ENCODE measurements around the gene DNAJC7. TPM values are rescaled to one million over a fixed set of nuclear protein-coding genes. Genes with fewer than 3 reads are reported as not detected.

Gene DNAJC7
- total and polyA plus RNA-seq, 4 donors = 87.3 to 133 (median 108) TPM

DNA sequence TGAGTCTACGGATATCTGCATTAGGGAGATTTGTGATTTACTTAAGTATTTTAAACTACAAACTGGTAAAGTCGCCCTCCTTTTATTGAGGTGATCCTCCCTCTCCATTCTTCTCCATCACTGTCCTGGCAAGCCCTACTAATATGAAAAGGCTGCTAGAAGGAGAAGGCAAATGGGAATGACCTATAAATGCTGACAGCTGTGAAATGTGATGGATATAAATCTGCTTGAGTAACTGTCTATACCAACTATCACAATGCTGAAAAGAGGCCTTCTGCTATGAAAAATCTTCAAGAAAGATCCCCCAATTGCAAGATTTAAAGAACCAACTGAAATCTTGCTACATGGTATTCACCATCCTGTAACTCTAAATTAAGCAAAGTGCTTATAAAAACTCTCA, 15.5 kb downstream of the DNAJC7 start:
- peak overlapping the region; percentile 79 for H3K27ac ChIP-seq (ENCODE audit: low read depth, low read length)
- no peaks in the 10 kb centered on the region for H3K27me3 ChIP-seq (ENCODE audit: control insufficient read depth, insufficient read depth, low read length)
- peaks cover 28% of the 10 kb centered on the region for H3K36me3 ChIP-seq (ENCODE audit: control insufficient read depth, insufficient read depth, low read length)
- H3K4me3 ChIP-seq (ENCODE audit: low read depth, low read length) = no peak overlapping the region
- DNase-seq (ENCODE audit: low read depth in 4 of 6, low spot score in 6 of 6) = no peak
- WGBS (ENCODE audit: insufficient coverage) = no CpG with 5 or more reads among the region's 2 CpGs
- peaks cover 11% of the 10 kb centered on the region for H3K4me1 ChIP-seq (ENCODE audit: control insufficient read depth, insufficient read depth, low read length)
- no peaks in the 10 kb centered on the region for H3K9me3 ChIP-seq (ENCODE audit: control insufficient read depth, insufficient read depth, low read length)

DNA sequence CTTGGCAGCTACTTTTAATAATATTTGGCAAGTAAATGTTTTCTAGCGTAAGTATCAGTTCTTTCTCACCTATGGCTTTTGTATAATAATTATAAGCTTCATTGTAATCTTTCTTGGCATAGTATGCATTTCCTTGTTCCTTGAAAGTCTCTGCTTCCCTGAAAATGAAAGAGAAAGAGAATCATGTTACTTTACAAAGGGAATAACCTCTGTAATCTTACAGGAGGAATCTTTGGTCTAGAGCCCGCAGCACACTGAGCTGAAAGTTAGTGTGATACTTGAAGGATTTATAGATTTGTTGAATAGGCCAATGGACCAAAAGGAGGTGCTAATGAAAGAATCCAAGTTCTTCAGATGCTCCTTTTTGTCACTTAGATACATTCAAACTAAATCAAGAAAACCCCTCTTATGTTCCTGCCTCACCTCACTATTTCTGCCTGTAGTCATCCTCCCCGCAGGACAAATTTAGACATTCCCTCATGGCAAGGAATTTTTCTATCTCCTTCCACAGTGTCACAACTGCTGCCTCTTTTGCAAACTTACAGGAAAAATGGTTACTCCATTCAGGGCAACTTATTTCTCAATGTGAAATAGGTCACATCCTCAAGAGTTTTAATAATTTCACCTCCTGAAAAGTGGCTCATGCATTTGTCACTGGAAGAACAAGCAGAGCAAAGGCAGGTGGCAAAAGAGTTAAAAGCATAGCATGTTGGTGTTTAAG, 16.7 kb downstream of the DNAJC7 start:
- no peaks in the 10 kb centered on the region for H3K9me3 ChIP-seq (ENCODE audit: control insufficient read depth, insufficient read depth, low read length)
- no peaks in the 10 kb centered on the region for H3K27me3 ChIP-seq (ENCODE audit: control insufficient read depth, insufficient read depth, low read length)
- no peak overlapping the region for H3K4me3 ChIP-seq (ENCODE audit: low read depth, low read length)
- 60% methylated on average over 1 of the region's 3 CpGs for WGBS (ENCODE audit: insufficient coverage)
- DNase-seq (ENCODE audit: low read depth in 4 of 6, low spot score in 6 of 6) = peak in 1 of 6 donors; percentile 12
- peaks cover 5% of the 10 kb centered on the region for H3K4me1 ChIP-seq (ENCODE audit: control insufficient read depth, insufficient read depth, low read length)
- peaks cover 39% of the 10 kb centered on the region for H3K36me3 ChIP-seq (ENCODE audit: control insufficient read depth, insufficient read depth, low read length)
- peak overlapping the region; percentile 4 for H3K27ac ChIP-seq (ENCODE audit: low read depth, low read length)

DNA sequence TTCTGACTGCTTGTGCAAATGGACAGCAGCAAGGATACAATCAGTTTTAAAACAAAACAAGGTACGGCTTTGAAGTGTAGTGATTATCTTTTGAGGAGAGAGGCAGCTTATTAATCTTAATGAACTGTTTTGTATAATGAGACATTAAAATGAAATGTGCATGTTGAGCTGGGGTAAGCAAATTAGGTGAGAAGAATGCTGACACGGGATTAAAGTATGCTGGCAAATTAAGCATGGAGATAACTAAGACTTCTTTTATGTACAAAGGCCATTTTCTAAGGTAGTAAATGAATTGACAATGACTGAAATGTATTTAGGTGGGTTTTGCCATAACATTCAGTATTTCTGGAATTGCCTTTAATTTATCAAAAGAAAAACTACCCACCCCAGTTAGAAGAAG, 18.7 kb downstream of the DNAJC7 start:
- no peak overlapping the region for H3K27ac ChIP-seq (ENCODE audit: low read depth, low read length)
- peaks cover 51% of the 10 kb centered on the region for H3K36me3 ChIP-seq (ENCODE audit: control insufficient read depth, insufficient read depth, low read length)
- 0% methylated on average over 1 of the region's 2 CpGs for WGBS (ENCODE audit: insufficient coverage)
- H3K27me3 ChIP-seq (ENCODE audit: control insufficient read depth, insufficient read depth, low read length) = no peaks in the 10 kb centered on the region
- H3K4me1 ChIP-seq (ENCODE audit: control insufficient read depth, insufficient read depth, low read length) = no peaks in the 10 kb centered on the region
- H3K4me3 ChIP-seq (ENCODE audit: low read depth, low read length) = no peak overlapping the region
- H3K9me3 ChIP-seq (ENCODE audit: control insufficient read depth, insufficient read depth, low read length) = no peaks in the 10 kb centered on the region
- DNase-seq (ENCODE audit: low read depth in 4 of 6, low spot score in 6 of 6) = no peak

DNA sequence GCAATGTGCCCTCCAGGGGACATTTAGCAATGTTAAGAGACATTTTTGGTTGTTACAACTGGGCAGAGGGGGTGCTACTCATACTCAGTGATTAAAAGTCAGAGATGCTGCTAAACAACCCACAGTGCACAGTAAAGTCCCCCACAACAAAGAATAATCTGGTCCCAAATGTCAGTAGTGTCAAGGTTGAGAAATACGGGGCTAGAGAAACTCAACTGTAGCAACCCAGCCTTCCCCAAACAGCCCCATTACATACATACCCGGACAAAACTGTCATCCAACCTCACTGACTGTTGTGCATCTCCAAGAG, 20.4 kb downstream of the DNAJC7 start:
- H3K36me3 ChIP-seq (ENCODE audit: control insufficient read depth, insufficient read depth, low read length) = peaks cover 66% of the 10 kb centered on the region
- H3K27ac ChIP-seq (ENCODE audit: low read depth, low read length) = no peak overlapping the region
- 100% methylated on average over 2 of the region's 2 CpGs for WGBS (ENCODE audit: insufficient coverage)

DNA sequence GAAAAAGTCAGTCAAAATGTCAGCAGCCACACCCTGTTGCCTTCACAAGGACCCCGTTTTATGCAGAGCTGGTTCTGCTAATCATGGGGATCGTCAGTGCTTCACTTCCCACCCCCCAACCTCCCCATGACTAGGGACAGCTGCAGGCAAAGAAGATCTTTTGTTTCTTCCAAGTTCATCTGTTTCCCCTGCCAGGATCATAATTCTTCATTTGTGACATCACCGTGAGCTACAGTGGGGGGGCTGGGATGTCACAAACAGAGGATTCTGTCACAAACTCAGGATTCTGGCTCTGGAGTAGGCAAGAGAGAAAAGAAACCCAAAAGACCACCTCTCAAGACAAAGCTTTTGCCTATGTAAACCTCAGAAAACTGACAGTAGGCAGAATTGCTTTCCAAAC, 24.7 kb downstream of the DNAJC7 start:
- H3K27ac ChIP-seq (ENCODE audit: low read depth, low read length) = peak overlapping the region; percentile 61
- 29% methylated on average over 2 of the region's 3 CpGs for WGBS (ENCODE audit: insufficient coverage)
- peaks cover 69% of the 10 kb centered on the region for H3K36me3 ChIP-seq (ENCODE audit: control insufficient read depth, insufficient read depth, low read length)
- no peaks in the 10 kb centered on the region for H3K9me3 ChIP-seq (ENCODE audit: control insufficient read depth, insufficient read depth, low read length)
- peaks cover 4% of the 10 kb centered on the region for H3K4me1 ChIP-seq (ENCODE audit: control insufficient read depth, insufficient read depth, low read length)
- no peaks in the 10 kb centered on the region for H3K27me3 ChIP-seq (ENCODE audit: control insufficient read depth, insufficient read depth, low read length)
- H3K4me3 ChIP-seq (ENCODE audit: low read depth, low read length) = no peak overlapping the region
- peak in 2 of 6 donors; percentile 51 to 77 for DNase-seq (ENCODE audit: low read depth in 4 of 6, low spot score in 6 of 6)

More for the DNA sequence above, 20.4 kb downstream of the DNAJC7 start:
- no peaks in the 10 kb centered on the region for H3K9me3 ChIP-seq (ENCODE audit: control insufficient read depth, insufficient read depth, low read length)
- H3K4me3 ChIP-seq (ENCODE audit: low read depth, low read length) = no peak overlapping the region
- H3K27me3 ChIP-seq (ENCODE audit: control insufficient read depth, insufficient read depth, low read length) = no peaks in the 10 kb centered on the region
- no peak for DNase-seq (ENCODE audit: low read depth in 4 of 6, low spot score in 6 of 6)
- H3K4me1 ChIP-seq (ENCODE audit: control insufficient read depth, insufficient read depth, low read length) = peaks cover under 1% of the 10 kb centered on the region

DNA sequence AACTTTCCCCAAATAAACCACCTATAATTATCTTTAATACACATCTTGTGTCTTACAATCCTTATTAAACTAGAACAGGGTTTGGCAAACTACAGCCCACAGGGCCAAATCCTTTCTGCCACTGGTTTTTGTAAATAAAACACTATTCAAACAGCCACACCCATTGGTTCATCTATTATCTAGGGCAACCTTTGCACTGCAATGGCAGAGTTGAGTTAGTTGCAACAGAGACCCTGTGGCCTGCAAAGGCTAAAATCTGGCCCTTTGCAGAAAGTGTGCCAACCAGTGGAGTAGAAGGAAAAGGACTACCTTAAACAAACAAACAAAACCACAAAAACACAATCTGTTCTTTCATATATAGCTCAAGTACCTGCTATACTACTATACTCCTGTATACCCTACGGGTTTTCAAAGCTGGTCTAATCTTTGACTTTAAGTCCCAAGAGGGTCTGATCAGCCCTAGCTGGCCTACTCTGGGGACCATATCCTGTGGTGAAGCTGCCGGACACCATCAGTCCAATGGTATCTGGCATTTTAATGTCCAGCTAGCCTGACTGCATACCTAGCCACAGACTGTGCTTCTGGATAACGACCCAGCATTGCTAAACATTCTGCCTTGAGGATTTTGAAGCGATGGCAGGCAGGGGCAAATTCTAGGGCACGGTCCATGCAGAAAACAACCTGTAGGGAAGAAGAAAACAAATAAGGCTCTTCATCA, 27.4 kb downstream of the DNAJC7 start:
- H3K4me1 ChIP-seq (ENCODE audit: control insufficient read depth, insufficient read depth, low read length) = peaks cover 4% of the 10 kb centered on the region
- H3K9me3 ChIP-seq (ENCODE audit: control insufficient read depth, insufficient read depth, low read length) = no peaks in the 10 kb centered on the region
- H3K27me3 ChIP-seq (ENCODE audit: control insufficient read depth, insufficient read depth, low read length) = no peaks in the 10 kb centered on the region
- WGBS (ENCODE audit: insufficient coverage) = 93% methylated on average over 5 of the region's 5 CpGs
- DNase-seq (ENCODE audit: low read depth in 4 of 6, low spot score in 6 of 6) = no peak
- H3K36me3 ChIP-seq (ENCODE audit: control insufficient read depth, insufficient read depth, low read length) = peaks cover 57% of the 10 kb centered on the region
- no peak overlapping the region for H3K4me3 ChIP-seq (ENCODE audit: low read depth, low read length)
- no peak overlapping the region for H3K27ac ChIP-seq (ENCODE audit: low read depth, low read length)

DNA sequence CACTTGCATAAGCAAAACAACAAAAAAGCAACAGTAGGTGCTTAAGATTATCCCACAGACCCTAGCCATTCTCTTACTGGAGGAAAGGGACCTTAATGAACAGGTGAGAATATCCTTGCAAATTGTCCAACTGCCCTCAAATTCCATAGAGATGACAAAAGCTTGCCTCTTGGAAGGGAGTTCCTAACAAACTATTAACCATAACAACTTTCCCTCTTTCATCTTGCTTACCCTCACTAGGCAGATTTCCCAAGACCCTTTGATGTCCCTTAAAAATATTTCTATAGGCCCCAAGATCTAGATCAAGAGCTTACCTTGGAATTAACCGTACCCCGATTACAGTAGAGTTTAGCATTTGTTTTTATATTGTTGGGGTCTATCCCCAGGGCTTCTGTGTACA, 28.8 kb downstream of the DNAJC7 start:
- Histone ChIP-seq H3K36me3 (ENCODE audit: control insufficient read depth, insufficient read depth, low read length) (peaks cover 56% of the 10 kb centered on the region), H3K9me3 (ENCODE audit: control insufficient read depth, insufficient read depth, low read length) (no peaks in the 10 kb centered on the region)

DNA sequence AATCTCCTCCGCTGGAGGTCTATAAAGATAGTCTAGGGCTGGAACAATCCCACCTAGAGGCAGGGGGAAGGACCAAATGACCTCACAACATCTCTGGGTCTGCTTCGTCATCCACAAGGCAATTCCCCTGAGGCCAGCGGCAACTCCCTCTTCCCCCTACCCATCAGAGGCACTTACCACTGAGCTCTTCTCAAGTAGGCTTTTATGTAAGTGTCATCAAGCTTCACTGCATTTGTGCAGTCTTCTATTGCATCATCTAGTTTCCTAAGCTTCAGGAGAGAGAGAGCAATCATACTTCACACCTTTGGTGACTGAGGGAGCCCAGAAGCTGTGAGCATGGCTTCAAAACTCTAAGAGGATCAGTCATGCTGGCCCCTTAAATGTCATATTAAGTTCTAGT, 29.6 kb downstream of the DNAJC7 start:
- Histone ChIP-seq H3K27me3 (ENCODE audit: control insufficient read depth, insufficient read depth, low read length) (no peaks in the 10 kb centered on the region), H3K9me3 (ENCODE audit: control insufficient read depth, insufficient read depth, low read length) (no peaks in the 10 kb centered on the region), H3K4me3 (ENCODE audit: low read depth, low read length) (no peak overlapping the region), H3K27ac (ENCODE audit: low read depth, low read length) (no peak overlapping the region), H3K36me3 (ENCODE audit: control insufficient read depth, insufficient read depth, low read length) (peaks cover 58% of the 10 kb centered on the region), H3K4me1 (ENCODE audit: control insufficient read depth, insufficient read depth, low read length) (peaks cover 4% of the 10 kb centered on the region)
- no peak for DNase-seq (ENCODE audit: low read depth in 4 of 6, low spot score in 6 of 6)
- WGBS (ENCODE audit: insufficient coverage) = 87% methylated on average over 3 of the region's 3 CpGs

More for the DNA sequence above, 28.8 kb downstream of the DNAJC7 start:
- DNase-seq (ENCODE audit: low read depth in 4 of 6, low spot score in 6 of 6) = no peak
- no peaks in the 10 kb centered on the region for H3K27me3 ChIP-seq (ENCODE audit: control insufficient read depth, insufficient read depth, low read length)
- peaks cover 4% of the 10 kb centered on the region for H3K4me1 ChIP-seq (ENCODE audit: control insufficient read depth, insufficient read depth, low read length)
- no CpG with 5 or more reads among the region's 2 CpGs for WGBS (ENCODE audit: insufficient coverage)
- no peak overlapping the region for H3K4me3 ChIP-seq (ENCODE audit: low read depth, low read length)
- H3K27ac ChIP-seq (ENCODE audit: low read depth, low read length) = no peak overlapping the region

DNA sequence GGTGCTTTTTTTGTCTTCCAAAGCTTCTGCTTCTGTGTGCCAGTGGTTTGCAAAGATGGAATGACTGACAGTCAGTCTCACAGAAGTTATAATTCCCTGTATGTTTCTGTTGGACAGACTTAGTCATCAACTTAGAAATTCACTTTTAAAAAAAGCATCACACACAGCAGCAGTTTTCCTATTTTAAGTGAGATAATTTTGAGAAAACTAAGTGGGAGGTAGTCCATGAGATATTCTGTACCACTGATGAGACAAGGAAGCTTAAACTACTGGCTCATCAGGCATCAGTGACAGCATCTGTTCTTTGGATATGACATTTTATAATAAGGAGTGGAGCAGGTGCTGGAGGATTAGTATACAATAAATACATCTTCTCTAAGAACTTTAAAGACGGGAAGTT, 30.6 kb downstream of the DNAJC7 start:
- no peaks in the 10 kb centered on the region for H3K27me3 ChIP-seq (ENCODE audit: control insufficient read depth, insufficient read depth, low read length)
- peaks cover 2% of the 10 kb centered on the region for H3K4me1 ChIP-seq (ENCODE audit: control insufficient read depth, insufficient read depth, low read length)
- DNase-seq (ENCODE audit: low read depth in 4 of 6, low spot score in 6 of 6) = no peak
- no peaks in the 10 kb centered on the region for H3K9me3 ChIP-seq (ENCODE audit: control insufficient read depth, insufficient read depth, low read length)
- H3K4me3 ChIP-seq (ENCODE audit: low read depth, low read length) = no peak overlapping the region
- peaks cover 58% of the 10 kb centered on the region for H3K36me3 ChIP-seq (ENCODE audit: control insufficient read depth, insufficient read depth, low read length)
- WGBS (ENCODE audit: insufficient coverage) = no CpG with 5 or more reads among the region's 1 CpG
- H3K27ac ChIP-seq (ENCODE audit: low read depth, low read length) = no peak overlapping the region

DNA sequence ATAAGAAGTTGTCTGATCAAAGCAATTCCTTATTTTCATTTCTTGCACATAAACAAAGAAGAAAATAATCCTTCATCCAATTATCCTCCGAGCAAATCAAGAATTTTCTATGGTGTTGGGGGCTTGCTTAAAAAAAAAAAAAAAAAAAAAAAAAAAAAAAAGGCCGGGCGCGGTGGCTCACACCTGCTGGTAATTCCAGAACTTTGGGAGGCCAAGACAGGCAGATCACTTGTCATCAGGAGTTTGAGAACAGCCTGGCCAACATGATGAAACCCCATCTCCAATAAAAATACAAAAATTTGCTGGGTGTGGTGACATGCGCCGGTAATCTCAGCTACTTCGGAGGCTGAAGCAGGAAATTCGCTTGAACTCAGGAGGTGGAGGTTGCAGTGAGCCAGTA, 31.3 kb downstream of the DNAJC7 start:
- Histone ChIP-seq H3K36me3 (ENCODE audit: control insufficient read depth, insufficient read depth, low read length) (peaks cover 62% of the 10 kb centered on the region), H3K4me3 (ENCODE audit: low read depth, low read length) (no peak overlapping the region), H3K9me3 (ENCODE audit: control insufficient read depth, insufficient read depth, low read length) (no peaks in the 10 kb centered on the region), H3K27me3 (ENCODE audit: control insufficient read depth, insufficient read depth, low read length) (no peaks in the 10 kb centered on the region), H3K4me1 (ENCODE audit: control insufficient read depth, insufficient read depth, low read length) (no peaks in the 10 kb centered on the region), H3K27ac (ENCODE audit: low read depth, low read length) (no peak overlapping the region)
- WGBS (ENCODE audit: insufficient coverage) = 100% methylated on average over 4 of the region's 8 CpGs
- no peak for DNase-seq (ENCODE audit: low read depth in 4 of 6, low spot score in 6 of 6)

All from spinal cord (tissue), 10 donors.